Activated T-cell treated with anti-CD3 and anti-CD28 coated beads for 1 hour (primary cell): ENCODE measurements around the gene ZNF576.
A peak's percentile ranks its signal among the peaks of the same experiment; 100 is the strongest.
"Not testable (repeated sequence)": the region's sequence is repeated elsewhere in the genome, so short reads cannot be mapped to it uniquely, and the experiment has no call there.

Experiments used
- DNase-seq: peaks from one replicate; pipeline ENCODE4 v3.0.0-alpha.2; 2020; ENCODE audit warnings: low read depth

ZNF576 gene

DNA sequence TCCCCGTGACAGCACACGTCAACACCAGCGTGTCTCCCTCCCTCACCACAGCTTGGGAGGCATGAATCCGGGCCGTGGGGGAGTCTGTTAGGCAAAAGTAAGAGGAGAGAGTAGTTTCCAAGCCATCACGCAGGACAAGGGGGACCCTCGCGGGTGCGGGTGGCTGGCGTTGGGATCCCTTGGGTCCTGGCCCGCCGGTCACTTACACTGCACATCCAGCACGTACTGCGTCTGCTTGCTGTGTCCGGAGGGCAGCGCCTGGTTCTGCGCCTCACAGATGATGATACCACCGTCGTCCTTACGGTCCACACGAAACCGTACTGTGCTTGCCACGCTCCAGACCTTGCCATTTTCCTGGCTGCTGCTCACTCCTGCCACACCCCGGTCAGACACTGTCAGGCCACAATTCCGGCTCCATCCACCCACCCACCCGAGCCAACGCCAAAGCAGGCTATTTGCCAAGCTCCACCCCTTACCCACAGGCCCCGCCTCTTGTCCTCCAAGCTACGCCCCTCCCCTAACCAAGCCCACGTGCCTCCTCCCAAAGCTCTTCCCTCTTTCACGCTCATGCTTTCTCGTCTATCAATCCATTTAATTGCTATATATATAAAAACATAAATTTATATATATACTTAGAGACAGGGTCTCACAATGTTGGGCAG, 29.7 kb downstream of the ZNF576 start:
- no peak for DNase-seq

DNA sequence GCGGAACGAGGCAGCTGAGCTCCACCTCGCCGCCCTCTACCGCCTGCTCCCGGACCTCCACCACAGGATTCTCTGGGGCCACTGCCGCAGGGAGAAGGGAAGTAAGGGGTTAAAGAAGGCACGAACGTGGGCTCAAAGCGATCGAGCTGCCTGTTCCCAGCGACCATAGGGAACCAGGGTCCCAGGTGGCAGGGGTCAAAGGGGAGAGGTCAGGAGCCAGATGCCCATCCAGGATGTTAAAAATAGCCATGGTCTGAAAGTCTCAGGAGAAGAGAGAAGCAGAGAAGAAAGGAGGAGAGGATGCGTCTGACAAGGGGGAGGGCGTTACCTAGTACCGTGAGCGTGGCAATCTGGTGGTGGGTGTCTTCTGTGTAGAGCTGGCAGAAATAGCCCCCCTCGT, 30.4 kb downstream of the ZNF576 start:
- DNase-seq: no peak

GRCh38 chr19:43628646-43629326, 32.4 kb downstream of the ZNF576 start:
- no peak for DNase-seq

DNA sequence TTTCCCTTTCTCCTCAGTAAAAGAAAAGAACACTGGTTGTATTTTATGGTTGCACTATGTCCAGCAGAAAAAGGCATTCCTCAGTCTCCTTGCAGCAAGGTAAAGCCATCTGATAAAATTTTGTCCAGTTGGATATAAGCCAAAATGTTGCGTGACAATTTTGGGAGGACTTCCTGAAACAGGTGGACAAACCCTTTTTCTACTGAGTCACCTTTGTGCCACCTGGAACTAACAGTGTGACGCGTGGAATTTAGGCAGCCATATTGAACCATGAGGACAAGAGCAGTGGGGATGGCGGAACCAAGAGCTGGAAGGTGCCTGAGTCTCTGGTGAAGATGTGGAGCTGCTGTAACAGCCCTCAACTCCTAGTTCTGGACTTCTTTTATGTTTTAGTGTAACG, 35.1 kb downstream of the ZNF576 start:
- no peak for DNase-seq

GRCh38 chr19:43633520-43633919, 37.1 kb downstream of the ZNF576 start:
- no peak for DNase-seq

GRCh38 chr19:43634068-43634467, 37.7 kb downstream of the ZNF576 start:
- DNase-seq: no peak

DNA sequence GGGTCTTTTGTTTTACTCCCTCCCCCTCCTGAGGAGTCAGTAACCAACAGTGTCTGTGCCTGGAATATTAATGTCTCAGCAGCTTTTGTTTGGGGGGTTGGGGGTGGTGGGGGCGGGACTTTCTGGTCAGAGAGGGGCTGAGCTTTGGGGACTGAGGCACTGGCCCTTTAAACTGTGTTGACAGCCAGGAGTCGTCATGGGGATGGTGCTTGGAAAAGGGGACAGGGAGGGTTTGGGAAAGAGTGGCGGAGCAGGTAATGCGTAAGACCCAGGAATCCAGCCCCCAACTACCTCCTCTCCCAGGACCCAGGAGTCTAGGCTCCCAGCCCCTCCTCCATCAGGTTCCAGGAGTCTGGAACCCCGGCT, 38.1 kb downstream of the ZNF576 start:
- DNase-seq: no peak

DNA sequence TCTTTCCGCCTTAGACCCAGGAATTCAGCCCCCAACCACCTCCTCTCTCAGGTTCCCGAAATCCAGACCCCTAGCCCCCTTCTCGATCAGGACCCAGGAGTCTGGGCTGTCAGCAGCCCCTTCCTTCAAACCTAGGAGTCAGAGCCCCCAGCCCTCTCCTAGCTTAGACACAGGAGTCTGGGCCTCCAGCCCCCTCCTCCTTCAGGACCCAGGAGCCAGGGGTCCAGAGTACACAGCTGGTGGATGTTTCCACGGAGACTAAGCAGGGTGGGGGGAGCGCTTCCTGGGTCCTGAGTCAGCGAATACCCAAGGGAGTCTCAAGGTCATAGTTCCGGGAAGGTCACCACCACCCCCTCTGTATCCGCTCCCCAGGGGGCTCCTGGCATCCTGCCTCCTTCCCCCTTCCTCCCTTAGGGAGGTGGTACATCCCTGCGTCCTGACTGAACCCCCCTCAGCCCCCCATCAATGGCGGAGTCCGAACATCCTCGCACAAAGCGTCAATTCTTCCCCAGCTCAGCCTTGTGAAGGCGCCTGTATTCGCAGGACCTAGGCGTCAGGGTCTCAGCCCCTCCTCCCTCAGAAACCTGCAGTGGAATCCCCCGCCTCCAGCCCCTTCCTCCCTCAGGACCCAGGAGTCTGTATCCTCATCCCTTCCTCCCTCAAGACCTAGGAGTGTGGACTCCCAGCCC, 38.6 kb downstream of the ZNF576 start:
- no peak for DNase-seq

DNA sequence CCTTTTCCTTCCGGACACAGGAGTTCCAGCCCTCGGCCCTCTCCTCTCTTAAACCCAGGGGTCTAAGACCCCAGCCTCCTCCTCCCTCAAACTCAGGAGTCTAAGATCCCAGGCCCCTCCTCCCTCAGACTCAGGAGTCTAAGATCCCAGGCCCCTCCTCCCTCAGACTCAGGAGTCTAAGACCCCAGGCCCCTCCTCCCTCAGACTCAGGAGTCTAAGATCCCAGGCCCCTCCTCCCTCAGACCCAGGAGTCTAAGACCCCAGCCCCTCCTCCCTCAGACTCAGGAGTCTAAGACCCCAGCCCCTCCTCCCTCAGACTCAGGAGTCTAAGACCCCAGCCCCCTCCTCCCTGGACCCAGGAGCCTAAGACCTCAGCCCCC, 39.2 kb downstream of the ZNF576 start:
- not testable (repeated sequence) for DNase-seq

DNA sequence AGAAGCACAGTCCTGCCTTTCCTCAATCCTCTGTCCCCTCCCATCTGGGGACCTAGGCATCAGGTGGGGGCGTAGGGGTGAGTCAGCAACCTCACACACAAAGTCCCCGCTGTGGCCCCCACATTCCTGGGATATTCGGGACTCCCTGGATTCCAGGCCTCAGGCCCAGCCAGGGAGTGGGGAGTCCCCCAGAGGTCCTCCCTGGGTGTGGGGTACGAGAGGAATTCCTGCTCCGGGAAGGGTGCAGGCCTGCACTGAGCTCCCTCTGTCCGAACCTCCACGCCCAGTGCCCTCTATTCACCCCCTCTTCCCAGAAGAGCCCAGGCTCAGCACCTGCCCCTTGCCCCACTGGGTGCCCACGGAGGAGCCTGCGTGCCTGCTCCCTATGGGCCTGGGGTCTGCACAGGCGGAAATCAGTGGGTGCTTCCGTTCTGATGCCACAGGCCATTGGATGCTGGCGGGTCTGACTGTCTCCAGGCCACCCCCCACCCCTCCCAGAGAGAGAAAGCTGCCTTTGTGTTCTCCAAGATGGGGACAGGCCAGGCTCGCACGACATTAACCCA, 39.8 kb downstream of the ZNF576 start:
- DNase-seq: no peak

GRCh38 chr19:43638214-43638994, 42.0 kb downstream of the ZNF576 start:
- no peak for DNase-seq

DNA sequence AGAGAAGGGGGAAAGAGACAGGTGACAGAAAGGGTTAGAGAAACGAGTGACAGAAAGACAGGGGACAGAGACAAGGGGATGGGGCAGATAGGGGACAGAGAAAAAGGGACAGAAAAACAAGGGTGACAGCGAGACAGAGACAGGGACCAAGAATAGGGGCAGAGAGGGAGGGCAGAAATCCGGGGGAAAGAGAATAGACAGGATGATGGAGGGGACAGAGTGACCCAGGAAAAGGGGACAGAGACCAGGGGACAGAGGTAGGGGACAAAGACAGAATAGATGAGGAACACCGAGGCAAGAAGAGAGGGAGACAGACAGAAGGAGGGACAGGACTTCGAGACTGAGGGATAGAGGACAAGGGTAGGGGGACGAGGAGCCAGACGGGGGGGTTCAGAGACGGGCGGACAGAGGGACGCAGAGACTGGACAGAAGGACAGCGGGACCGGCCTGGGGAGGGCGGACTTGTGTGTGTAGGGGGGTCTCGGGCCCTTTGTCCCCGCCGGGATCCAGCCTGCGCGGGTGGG, 42.7 kb downstream of the ZNF576 start:
- no peak for DNase-seq

DNA sequence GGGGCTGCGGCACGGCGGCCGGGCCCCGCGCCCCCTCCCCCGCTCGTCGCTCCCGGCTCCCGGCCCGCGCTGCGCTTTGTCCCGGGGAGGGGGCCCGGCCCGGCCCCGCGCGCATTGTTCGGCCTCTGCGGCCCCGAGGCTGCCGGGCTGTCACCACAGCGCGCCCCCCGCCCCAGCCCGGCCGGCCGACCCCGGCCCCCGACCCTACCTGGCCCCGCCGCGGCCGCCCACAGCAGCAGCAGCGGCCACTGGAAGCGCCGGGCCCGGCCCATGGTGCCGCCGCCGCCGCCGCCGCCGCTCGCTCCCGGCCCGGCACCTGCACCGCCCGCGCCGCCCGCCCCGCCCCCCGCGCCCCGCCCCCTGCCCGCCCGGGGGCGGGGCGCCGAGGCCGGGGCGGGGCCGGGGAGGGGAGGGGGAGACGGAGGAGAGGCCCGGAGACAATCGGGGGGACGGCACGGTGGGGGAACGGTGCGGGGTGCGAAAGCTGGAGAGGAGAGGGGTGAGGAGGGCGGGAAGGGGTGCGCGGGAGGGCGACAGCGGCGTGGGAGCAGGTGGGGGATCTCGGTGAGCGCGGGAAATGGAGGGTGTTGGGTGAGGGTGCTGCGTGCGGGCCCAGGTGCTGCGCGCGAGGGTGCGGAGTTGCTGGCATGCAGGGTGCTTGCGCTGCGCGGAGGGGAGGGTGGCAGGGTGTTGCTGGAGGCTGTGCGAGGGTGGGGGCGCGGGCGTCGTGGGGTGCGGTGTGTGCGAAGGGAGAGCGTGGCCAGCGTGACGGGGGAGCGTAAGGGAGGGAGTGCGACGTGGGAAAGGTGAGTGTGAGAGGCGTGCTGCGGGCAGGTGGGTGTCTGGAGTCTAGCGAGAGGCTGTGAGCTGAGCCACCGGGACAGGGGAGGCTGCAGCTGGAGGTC, 43.4 kb downstream of the ZNF576 start, which contains the start of gene CADM4:
Gene CADM4, minus strand, starts transcription at position 332 of the 905 bp plus-strand sequence. Its CDS starts 60 bp downstream, at position 272.
- DNase-seq: peak; percentile 36

- no peak for DNase-seq
These were observed 44.0 kb downstream of the ZNF576 start for GRCh38 chr19:43640424-43640757.

DNA sequence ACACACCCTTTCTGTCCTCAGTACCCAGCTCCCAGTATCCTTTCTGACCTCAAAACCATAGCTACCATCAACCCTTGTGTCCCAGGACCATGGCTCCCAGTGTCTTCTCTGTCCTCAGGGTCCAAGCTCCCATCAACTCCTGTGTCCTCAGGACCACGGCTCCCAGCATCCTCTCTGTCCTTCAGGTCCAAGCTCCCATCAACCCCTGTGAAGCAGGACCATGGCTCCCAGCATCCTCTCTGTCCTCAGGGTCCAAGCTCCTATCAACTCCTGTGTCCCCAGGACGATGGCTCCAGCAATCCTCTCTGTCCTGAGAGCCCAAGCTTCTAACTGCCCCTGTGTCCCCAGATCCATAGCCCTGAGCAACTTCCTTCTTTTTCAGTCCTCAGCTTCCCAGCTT, 44.9 kb downstream of the ZNF576 start:
- DNase-seq: no peak

DNA sequence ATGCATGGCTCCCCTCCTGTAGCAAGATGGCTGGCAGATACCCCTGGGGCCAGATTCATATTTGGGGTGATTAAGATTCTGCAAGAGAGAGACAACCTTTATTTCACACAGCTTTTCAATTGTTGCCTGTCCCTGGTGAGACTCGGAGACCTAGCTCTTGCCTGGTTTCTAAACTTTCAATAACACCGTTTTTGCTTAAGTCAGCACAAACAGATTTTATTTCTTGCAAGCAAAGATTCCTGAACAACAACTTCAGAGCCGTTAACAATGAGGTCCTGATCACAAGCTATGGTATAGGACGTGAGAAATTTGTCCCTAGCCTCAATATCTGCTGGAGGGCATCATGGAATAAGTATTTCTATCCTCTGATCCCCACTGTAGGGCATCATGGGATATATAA, 46.1 kb downstream of the ZNF576 start:
- DNase-seq: no peak

DNA sequence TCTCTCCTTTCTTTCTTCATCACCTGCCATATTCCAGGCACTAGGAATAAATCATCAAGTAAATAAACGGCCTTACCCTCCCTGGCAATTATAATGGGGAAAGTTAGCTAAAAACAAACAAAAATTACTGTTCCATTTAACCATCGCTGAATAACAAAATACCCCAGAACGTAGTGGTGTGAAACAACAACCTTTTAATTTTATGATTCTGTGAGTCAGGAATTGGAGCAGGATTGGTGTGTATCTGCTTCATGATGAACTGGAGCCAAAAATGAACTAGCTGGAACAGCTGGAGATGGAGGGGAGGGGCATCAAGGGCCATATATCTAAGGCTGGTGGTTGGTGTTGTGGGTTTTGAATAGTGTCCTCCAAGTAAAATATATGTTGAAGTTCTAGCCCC, 46.9 kb downstream of the ZNF576 start:
- DNase-seq: no peak

GRCh38 chr19:43644181-43644580, 47.8 kb downstream of the ZNF576 start:
- no peak for DNase-seq

- DNase-seq: no peak
These were observed 52.2 kb downstream of the ZNF576 start for GRCh38 chr19:43648633-43649032.

DNA sequence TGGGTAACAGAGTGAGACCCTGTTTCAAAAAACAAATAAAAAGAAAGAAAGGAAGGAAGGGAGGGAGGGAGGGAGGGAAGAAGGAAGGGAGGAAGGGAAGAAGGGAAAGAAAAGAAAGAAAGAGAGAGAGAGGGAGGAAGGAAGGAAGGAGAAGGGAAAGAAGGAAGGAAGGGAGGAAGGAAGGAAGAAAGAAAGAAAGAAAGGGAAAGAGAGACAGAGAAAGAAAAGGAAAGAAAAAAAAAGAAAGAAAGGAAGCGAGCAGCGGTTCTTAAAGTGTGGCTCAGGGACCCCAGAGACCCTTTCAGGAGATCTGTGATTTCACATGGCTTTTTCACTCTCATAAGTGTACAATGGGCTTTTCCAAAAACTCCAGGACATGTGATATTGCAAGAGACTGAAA, 53.1 kb downstream of the ZNF576 start:
- no peak for DNase-seq

- not testable (repeated sequence) for DNase-seq
These were observed 53.9 kb downstream of the ZNF576 start for GRCh38 chr19:43650276-43650675.
